Breast epithelium (tissue), 3 donors: ENCODE data around the gene ESM1.

ENCODE experiments used
- CTCF ChIP-seq, 3 donors: fragments of 450-650 bp; IDR thresholded peaks; one replicate each; pipeline ENCODE4 v1.5.1; 2016 to 2017; ENCODE audit warnings: antibody characterized with exemption in 3 of 3, mild to moderate bottlenecking in 3 of 3, moderate library complexity in 3 of 3
- POLR2A ChIP-seq: fragments of 450-650 bp; IDR thresholded peaks from one replicate; pipeline ENCODE4 v1.6.1; 2016; ENCODE audit warnings: antibody characterized with exemption, mild to moderate bottlenecking, moderate library complexity
- POLR2AphosphoS5 ChIP-seq, 3 donors: sonication (generic); formaldehyde crosslinking; IDR thresholded peaks; one replicate each; pipeline ENCODE4 v1.6.1; 2017; ENCODE audit warnings: antibody characterized with exemption in 3 of 3

GRCh38 chr5:55030220-55030619 lies 44.8 kb upstream of the ESM1 start:
- TF ChIP-seq POLR2A: no peak
- no peak for TF ChIP-seq CTCF (IDR thresholded peaks at IDR 0.05)
- no peak for TF ChIP-seq POLR2AphosphoS5 (IDR thresholded peaks at IDR 0.05)
